Measurements from ENCODE around the gene OBSCN.
"Not testable (repeated sequence)": the region's sequence is repeated elsewhere in the genome, so short reads cannot be mapped to it uniquely, and the experiment has no call there.

Gene OBSCN

DNA sequence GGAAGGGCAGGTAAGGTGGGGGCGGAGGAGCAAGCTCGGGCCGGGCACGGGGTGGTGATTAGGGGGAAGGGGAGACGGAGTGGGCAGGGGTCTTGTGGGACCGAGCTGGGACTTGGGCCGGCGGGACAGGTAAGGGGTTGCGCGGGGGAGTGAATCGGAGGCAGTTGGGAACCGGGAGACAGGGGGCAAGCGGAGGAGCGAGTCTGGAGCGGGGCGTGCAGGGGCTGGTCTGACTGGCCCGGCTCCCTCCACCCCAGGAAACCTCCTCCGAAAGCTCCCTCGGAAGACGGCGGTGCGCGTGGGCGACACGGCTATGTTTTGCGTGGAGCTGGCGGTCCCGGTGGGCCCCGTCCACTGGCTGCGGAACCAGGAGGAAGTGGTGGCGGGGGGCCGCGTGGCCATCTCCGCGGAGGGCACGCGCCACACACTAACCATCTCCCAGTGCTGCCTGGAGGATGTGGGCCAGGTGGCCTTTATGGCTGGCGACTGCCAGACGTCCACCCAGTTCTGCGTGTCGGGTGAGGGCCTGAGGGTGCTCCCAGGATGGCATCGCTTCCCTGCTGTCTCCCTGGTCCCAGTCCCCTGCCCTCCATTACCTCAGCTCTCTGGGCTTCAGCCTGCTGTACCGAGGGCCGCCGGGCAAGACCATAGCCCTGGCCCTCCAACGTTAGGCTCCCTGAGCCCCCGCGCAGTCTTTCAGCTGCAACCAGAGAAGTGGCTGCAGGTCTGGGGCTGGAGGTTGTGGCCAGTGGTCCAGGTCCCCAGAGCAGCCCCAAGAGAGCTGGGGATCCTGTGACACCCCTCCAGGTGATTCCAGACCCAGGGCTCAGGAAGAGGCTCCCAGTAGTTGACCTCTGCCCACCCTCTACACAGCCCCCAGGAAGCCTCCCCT lies 6.3 kb downstream of the OBSCN start:
- DNase-seq: no peak

DNA sequence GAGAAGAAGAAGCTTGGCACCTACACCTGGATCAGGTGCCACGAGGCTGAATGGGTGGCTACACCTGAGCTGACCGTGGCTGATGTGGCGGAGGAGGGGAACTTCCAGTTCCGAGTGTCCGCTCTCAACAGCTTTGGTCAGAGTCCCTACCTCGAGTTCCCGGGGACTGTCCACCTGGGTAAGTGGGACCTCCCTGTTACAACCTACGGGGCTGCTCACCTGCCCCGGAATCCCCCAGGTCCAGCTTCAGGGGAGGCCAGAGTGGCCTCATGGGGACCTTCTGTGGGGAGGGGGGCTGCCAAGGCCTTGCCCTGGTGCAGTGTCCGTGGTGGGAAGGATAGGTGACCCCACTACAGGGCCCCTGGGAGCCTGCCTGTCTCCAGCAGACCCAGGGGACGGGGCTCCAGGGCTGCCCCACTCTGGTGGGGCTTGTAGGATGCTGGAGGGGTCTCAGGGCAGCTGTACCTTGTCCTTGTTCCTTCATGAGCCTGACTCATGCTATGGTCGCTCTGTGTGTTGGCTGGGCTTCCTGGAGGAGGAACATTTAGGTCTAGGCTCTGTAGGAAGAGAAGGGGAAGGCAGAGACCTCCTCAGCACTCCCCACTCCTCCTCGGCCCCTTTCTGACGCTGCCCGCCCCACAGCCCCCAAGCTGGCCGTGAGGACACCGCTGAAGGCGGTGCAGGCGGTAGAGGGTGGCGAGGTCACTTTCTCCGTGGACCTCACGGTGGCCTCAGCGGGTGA lies 7.2 kb downstream of the OBSCN start:
- no peak for DNase-seq

DNA sequence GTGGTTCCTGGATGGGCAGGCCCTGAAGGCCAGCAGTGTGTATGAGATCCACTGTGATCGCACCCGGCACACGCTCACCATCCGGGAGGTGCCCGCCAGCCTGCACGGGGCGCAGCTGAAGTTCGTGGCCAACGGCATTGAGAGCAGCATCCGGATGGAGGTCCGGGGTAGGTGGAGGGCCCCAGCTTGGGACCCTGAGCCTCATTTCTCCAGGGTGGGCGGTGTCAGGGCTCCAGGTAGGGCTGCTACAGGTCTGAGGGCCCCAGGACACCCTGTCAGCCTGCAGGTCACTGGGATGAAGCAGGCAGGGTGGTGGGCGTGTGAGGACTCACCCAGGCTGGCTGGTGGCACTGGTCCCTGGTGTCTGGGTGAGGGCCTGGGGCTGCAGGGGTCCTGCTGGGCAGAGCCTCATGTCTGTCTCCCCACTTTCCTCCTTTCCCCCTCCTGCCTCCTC lies 7.8 kb downstream of the OBSCN start:
- DNase-seq: no peak

DNA sequence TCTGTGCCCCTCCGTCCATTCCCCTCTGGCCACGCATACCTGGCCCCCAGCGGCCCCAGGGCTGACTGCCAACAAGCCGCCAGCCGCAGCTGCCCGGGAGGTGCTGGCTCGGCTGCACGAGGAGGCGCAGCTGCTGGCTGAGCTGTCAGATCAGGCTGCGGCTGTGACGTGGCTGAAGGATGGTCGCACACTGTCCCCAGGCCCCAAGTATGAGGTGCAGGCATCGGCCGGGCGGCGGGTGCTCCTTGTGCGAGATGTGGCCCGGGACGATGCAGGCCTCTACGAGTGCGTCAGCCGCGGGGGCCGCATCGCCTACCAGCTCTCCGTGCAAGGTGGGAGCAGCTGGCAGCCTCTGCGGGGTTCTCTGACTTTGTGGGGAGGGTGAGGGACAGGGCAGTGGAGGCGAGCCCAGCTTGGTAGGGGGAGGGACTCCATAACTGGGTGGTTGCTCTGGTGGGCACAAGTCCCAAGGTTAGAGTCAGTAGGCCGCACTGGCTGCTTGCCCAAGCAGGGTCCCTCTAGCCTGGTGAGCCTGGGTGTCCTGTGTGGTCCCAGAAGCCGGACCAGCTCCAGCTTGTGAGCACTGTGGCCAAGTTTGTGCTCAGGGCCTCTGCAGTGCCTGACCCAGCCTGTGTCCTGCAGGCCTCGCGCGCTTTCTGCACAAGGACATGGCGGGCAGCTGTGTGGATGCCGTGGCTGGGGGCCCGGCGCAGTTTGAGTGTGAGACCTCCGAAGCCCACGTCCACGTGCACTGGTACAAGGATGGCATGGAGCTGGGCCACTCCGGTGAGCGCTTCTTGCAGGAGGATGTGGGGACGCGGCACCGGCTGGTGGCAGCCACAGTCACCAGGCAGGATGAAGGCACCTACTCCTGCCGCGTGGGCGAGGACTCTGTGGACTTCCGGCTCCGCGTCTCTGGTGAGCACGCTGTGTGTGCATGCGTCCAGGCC lies 8.8 kb downstream of the OBSCN start:
- no peak for DNase-seq

DNA sequence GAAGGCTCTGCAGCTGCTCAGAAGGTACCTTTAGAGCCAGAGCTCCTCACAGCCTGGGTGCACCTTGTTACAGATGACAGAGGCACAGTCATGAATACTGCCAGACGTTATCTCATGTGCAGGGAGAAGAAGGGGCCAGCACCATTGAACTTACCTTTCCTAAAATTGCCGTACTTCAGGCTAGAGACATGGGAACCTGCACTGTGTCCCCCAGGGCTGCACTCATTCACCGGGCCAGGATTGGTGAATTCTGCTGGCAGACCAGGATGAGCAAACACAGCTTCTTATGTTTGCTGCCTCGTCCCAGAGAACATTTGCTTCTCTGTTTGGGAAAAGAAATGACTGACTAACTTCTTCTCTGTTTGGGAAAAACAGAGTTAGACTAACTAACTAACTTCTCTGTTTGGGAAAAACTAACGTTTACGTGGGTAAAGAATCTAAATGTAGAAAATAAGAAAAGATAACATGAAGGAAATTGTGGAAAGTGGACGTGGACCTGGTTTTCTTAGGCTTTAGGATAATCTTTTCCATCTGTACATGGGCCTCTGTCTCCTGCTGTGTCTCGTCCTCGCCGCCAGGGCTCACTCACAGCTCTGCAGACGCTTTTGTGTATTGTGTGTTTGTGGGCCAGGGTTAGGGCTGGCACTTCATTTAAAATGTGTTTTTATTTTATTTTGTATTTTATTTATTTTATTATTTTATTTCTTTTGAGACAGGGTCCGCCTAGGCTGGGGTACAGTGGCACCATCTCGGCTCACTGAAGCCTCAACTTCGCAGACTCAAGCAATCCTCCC lies 9.9 kb downstream of the OBSCN start:
- no peak for DNase-seq

DNA sequence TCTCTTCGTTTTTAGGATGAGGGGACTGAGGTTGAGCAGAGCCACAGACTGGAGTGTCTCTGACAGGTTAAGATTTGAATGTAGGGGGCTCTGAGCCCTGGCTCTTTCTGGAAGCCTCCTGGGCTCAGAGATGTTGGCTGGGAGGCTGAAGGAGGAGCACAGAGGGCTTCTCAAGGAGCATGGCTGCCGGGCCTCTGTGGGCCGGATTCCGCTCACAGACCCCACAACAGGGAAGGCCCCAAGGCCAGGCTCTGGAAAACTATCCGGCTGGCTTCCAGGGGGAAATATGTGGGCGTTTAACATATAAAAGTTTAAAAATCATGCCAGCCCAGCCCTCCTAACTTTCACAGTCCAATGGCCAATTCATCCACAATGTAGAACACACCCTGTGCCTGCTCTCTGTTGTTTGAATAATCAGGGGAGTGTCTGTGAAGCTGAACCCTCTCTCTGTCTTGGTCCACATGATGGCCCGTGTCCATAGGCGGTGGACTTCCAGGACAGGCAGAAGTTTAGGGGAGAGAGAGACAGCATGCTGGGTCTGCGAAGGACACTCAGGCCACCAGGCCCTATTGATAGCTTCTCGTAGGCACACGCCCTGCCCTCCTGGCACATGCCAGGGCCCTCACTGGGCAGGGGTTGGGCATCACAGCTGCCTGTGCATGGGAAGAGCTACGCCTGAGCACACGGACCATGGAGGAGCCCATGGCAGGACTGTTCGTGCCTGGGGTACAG lies 10.8 kb downstream of the OBSCN start:
- DNase-seq: no peak

DNA sequence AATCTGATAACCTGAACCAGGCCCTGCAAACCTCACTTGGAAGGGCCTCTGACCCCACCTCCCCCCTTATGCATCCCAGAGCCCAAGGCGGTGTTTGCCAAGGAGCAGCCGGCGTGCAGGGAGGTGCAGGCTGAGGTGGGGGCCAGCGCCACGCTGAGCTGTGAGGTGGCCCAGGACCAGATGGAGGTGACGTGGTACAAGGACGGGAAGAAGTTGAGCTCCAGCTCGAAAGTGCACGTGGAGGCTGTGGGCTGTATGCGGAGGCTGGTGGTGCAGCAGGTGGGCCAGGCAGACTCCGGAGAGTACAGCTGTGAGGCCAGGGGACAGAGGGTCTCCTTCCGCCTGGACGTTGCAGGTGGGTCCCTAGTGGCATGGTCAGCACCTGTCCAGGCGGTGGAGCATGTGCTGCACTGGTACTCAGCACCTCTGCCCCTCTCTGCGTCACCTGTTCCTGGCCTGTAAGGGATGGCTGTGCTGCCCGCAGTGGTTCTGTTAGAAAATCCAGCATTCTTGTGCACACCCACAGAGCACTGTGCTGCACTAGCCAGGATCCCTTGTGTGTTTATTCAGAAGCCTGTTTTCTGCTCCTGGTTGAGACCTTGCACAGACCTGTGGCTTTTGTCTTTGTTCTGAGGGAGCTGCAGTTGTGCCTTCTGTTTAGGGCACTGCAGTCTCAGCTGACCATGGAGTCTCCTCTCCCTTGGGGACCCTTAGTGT lies 11.6 kb downstream of the OBSCN start:
- DNase-seq: no peak

DNA sequence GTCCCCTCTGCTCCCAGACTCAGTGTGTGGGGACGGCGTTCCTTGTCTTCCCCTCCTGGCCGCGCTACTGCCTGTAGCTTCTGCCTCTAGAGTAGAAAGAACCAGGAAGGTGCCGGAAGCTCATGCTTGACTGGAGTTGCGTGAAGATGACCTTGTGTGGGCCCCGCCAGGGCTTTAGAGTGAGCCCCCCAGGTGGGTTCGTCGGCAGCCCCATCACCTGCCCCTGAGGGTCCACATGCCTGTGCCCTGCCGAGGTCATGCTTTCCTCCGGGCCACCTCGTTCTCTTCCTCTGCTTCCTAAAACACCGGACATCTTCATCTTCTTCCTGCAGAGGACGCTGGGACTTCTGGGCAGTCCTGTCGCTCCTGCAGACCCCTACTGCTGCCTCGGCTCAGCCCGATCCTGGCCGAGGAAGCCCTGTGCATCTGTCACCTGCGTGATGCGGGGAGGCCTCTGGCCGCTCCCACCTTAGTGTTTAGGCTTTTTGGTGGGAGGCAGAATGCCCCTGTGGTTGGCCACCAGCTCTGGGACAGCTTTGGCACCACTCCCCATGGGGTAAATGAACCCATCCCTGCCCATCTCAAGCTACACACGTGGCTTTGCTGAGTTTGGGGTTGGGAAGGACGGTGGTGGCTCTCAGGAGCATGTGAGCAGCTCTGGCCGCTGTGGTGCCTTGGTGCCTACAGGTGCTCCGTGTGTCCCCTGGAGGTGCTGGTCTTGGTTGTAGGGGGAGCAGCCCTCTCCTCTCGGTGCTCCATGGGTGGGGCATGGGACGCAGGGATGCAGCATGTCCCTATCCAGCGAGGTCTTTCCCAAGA lies 12.3 kb downstream of the OBSCN start:
- DNase-seq: no peak

DNA sequence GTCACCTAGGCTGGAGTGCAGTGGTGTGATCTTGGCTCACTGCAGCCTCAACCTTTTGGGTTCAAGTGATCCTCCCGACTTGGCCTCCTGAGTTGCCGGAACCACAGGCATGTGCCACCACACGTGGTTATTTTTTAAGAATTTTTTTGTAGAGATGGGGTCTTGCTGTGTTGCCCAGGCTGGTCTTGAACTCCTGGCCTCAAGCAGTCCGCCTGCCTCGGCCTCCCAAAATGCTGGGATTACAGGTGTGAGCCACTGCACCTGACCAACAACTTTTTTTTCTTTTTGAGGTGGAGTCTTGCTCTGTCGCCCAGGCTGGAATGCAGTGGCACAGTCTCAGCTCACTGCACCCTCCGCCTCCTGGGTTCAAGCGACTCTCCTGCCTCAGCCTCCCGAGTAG lies 13.3 kb downstream of the OBSCN start:
- DNase-seq: not testable (repeated sequence)

DNA sequence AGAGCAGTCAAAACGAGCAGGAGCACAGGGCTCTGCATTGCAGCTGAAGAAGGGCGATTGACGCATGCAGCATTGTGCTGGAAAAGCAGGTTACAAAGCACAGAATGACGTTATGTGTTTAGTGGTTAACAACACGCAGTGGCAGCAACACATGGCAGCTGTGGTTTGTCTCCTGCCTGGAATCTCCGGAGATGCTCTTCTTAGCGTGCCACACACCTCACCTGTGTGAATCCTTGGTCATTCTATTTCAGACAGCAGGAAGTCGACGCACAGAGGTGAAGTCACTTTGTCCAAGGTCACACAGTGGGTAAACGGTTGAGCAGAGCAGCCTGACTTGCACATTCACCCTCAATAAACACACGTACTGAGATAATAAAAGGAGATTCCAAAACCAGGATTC lies 14.7 kb downstream of the OBSCN start:
- DNase-seq: no peak

DNA sequence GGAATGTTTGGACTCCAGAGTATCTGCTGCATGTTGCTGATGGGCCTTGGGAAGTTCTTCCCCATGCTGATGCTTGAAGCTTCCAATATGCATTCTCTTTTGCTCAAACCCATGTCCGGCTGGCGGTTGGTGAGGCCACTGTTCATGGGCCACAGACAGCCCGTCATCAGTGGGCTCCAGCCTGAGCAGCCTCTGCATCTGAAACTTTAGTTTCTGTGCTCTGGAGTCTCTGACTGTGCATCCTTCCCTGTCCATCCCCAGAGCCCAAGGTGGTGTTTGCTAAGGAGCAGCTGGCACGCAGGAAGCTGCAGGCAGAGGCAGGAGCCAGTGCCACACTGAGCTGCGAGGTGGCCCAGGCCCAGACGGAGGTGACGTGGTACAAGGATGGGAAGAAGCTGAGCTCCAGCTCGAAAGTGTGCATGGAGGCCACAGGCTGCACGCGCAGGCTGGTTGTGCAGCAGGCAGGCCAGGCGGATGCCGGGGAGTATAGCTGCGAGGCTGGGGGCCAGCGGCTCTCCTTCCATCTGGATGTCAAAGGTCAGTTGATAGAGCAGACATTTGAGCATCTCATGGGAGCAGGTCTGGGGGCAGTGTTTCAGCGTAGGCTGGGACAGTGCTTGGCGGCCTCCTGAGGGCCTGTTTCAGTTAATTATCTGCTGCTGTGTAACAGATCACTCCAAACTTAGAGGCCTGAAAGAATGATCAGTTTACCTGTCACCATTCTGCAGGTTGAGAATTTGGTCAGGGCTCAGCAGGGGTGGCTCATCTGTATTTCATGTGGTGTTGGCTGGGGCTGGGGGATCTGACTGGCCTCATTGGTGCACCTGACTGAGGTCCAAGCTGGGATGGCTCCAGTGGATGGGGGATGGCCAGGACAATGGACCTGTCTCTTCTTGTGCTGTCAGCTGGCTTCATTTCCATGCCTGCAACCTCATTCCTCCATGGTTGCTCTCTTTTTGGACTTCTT lies 16.6 kb downstream of the OBSCN start:
- no peak for DNase-seq

DNA sequence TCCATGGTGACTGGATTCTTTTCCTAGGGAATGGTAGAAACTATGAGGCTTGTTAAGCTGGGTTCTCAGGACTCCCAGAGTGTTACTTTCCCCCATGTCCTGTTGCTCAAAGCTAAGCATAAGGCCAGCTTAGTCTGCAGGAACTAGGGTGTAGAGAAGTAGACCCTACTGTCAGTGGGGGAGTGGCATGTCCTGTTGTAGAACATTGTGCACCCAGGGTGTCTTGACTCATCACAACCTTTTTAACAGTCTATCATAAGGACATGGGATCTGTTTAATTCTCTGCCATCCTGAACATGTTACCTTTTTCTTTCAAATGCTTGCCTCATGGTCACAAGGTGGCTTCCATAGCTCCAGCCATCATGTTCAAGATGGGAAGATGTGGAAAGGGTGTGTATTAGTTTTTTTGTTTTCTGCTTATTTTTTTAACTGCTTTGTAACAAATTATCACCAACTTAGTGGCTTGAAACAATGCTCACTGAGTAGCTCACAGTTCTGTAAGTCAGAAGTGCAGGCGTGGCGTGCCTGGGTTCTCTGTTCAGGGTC lies 17.4 kb downstream of the OBSCN start:
- DNase-seq: no peak

DNA sequence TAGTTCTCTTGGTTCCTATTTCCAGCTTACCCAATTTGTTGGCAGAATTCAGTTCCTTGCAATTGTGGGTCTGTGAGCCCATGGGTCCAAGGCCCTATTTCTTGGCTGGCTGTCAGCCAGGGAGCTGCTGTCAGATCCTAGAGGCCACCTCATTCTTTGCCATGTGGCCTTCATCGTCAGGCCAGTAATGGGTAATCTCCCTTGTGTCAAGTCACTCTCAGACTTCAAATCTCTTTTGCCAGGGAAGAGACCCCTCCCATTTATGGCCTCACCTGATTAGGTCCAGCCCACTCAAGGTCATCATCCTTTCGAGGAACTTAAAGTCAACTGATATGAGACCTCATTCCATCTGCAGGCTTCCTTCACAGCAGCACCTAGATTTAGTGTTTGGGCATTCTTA lies 17.9 kb downstream of the OBSCN start:
- DNase-seq: no peak

DNA sequence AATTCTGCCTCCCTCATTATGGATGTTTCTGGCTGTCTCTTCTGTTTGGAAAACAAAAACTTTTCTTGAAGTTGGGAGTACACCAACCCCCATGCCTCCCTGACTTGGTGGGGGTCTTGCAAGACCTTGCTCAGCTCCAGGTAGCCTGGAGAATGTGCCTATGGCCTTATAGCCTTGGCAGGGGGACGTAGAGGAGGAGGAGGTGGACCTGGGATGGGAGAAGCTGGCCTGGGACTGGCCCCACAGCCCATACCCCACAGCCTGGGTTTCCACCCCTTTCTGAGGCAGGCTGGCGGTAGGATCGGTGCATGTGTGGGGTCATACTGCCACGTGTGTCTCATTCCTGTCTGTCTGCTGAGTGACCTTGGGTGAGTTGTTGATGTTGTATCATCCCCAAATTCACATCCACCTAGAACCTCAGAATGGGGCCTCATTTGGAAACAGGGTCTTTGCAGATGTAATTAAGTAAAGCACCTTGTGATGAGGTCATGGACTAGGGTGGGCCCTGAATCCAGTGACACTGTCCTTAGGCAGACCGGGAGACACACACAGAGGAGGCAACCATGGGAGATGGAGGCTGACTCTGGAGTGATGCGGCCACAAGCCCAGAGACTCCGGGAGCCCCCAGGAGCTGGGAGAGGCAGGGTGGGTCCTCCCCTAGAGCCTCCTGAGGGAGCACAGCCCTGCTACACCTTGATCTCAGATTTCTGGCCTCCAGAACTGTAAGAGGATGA lies 18.5 kb downstream of the OBSCN start:
- no peak for DNase-seq

DNA sequence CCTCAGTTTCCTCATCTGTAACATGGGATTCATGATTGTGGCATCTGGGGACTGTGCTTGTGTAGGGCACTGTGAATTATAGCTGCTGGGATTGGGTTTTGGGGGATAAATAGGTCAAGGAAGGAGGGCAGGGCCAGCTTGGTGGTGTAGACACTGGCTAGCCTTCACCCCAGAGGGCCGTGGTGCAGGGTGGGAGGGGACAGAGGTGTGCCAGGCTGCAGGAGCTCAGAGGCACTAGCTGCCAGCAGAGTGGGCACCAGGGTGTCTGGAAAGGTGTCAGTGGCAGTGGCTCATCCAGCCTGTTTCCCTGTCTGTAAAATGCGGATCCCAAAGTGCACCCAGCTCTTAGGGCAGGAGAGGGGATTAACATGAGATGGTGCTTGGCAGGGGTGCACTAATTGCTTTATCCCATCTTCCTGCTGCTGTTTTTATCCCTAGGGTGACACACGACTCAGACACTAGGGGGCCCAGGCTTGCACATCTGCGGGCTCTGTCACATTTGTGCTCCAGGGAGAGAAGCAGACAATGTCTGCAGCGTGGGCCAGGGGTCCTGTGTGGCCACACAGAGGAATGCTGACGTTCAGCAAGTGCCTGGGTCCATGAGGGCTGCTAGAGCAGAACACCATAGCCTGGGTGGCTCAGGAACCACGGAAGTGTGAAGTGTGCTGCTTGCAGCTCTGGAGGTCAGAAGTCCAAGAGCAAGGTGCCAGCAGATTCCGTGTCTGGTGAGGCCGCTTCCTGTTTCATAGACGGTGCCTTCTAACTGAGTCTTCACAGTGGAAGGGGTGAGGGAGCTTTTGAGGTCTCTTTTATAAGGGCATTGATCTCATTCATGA lies 19.3 kb downstream of the OBSCN start:
- no peak for DNase-seq

DNA sequence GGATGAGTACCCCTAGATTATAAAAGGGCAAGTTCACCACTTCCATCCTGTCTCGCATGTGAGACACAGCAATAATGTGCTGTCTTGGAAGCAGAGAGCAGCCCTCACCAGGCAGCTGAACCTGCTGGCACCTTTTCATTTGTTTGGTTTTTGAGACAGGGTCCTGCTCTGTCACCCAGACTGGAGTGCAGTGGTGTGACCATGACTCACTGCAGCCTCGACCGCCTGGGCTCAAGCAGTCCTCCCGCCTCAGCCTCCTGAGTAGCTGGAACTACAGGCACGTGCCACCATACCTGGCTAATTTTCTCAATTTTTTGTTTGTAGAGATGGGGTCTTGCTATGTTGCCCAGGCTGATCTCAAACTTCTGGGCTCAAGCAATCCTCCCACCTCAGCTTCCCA lies 20.3 kb downstream of the OBSCN start:
- DNase-seq: not testable (repeated sequence)
